DND-41 (cell line): ENCODE data around the gene UBE2D2.

Source experiments
- ATAC-seq: fragments of 200-7000 bp; cut with Tn5 transposase; 3 replicates; pipeline ENCODE4 v1.9.1; 2021; ENCODE audit warnings: low read depth; ENCODE audit not compliant: insufficient read depth
- DNase-seq: peaks from one replicate; pipeline ENCODE4 v3.0.0-alpha.2; 2020
- H2AFZ ChIP-seq: 2 replicates; pipeline ENCODE4 v1.6.0; 2012; ENCODE audit warnings: low read depth, low read length
- H3K27ac ChIP-seq: 2 replicates; pipeline ENCODE4 v1.5.1; 2012; ENCODE audit warnings: low read length, inconsistent platforms
- H3K27me3 ChIP-seq: fragments of 200-600 bp; sonication (generic); 2 replicates; pipeline ENCODE4 v1.6.0; 2012; ENCODE audit warnings: low read length, mild to moderate bottlenecking, inconsistent platforms; ENCODE audit not compliant: insufficient read depth, poor library complexity
- H3K36me3 ChIP-seq: 2 replicates; pipeline ENCODE4 v1.5.1; 2012; ENCODE audit warnings: low read length, inconsistent platforms; ENCODE audit not compliant: insufficient read depth
- H3K4me1 ChIP-seq: 2 replicates; pipeline ENCODE4 v1.5.1; 2012; ENCODE audit warnings: mild to moderate bottlenecking, low read length; ENCODE audit not compliant: insufficient read depth
- H3K4me2 ChIP-seq: 2 replicates; pipeline ENCODE4 v1.6.0; 2012; ENCODE audit warnings: mild to moderate bottlenecking, moderate library complexity, low read length, inconsistent platforms; ENCODE audit not compliant: insufficient read depth
- H3K4me3 ChIP-seq, 2 experiments: fragments of 200-600 bp in 1 of 2; shearing (Covaris generic) in 1 of 2; 2 replicates each; pipeline ENCODE4 v1.5.1; 2012 to 2016; ENCODE audit warnings: inconsistent platforms in 2 of 2, low read length in 2 of 2, mild to moderate bottlenecking in 2 of 2, low read depth in 1 of 2, moderate library complexity in 1 of 2
- H3K79me2 ChIP-seq: 2 replicates; pipeline ENCODE4 v1.6.0; 2012; ENCODE audit warnings: low read length, inconsistent platforms; ENCODE audit not compliant: insufficient read depth
- H3K9ac ChIP-seq: 2 replicates; pipeline ENCODE4 v1.6.0; 2012; ENCODE audit warnings: low read depth, mild to moderate bottlenecking, inconsistent platforms, low read length, moderate library complexity
- H3K9me3 ChIP-seq: 2 replicates; pipeline ENCODE4 v1.5.1; 2012; ENCODE audit warnings: low read length, moderate library complexity, mild to moderate bottlenecking, inconsistent platforms; ENCODE audit not compliant: insufficient read depth, severe bottlenecking
- H4K20me1 ChIP-seq: 2 replicates; pipeline ENCODE4 v1.6.0; 2012; ENCODE audit warnings: low read length; ENCODE audit not compliant: insufficient read depth
- EZH2 ChIP-seq: IDR thresholded peaks from 3 replicates; pipeline ENCODE4 v1.6.1; 2012; ENCODE audit warnings: borderline replicate concordance, low read depth, mild to moderate bottlenecking, moderate library complexity, low read length, inconsistent platforms; ENCODE audit not compliant: severe bottlenecking
- TF ChIP-seq, protein P1 (sequence below): IDR thresholded peaks from 2 replicates; pipeline ENCODE4 v1.5.1; 2012; ENCODE audit warnings: borderline replicate concordance, low read length, moderate library complexity, mild to moderate bottlenecking; ENCODE audit not compliant: poor library complexity, severe bottlenecking; ENCODE audit errors: extremely low read depth

UBE2D2 gene

DNA sequence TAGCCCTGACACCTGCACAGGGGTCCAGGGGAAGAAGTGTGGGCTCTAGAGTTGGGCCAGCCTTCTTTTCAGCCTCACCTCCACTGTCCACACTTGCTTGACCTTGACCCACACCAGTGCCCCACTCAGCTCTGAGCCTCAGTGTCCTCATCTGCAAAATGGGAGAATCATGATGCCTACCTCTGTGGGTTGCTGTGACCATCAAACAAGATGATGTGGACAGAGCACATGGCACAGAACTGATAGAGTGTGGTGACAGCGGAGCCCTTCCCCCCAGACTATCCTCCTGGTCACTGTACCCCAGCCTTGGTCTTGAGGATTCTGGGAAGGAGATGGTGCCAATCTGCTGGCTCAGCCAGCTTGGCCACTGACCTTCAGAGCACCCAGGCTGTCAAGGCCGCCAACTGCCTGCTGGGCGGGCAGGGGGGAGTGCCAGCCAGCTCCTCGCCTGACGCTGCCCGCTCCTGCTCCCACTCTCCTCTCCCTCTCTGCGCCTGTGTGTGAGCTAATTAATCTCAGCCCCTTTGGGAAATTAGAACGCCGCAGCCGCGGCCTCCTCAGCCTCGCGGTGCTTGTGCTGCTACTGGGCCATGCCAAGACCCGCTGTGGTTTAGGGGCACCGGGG is 103.7 kb downstream of the UBE2D2 start:
- Histone ChIP-seq H3K27me3 (no peaks in the 10 kb centered on the region), H3K4me2 (no peak overlapping the region), H2AFZ (no peak overlapping the region), H3K36me3 (peaks cover 8% of the 10 kb centered on the region), H3K9ac (no peak overlapping the region), H3K27ac (no peak overlapping the region), H3K9me3 (no peaks in the 10 kb centered on the region), H3K4me1 (peaks cover 38% of the 10 kb centered on the region), H4K20me1 (peaks cover 57% of the 10 kb centered on the region), H3K4me3 (no peak overlapping the region), H3K79me2 (peaks cover 98% of the 10 kb centered on the region)
- TF ChIP-seq, protein P1, sequence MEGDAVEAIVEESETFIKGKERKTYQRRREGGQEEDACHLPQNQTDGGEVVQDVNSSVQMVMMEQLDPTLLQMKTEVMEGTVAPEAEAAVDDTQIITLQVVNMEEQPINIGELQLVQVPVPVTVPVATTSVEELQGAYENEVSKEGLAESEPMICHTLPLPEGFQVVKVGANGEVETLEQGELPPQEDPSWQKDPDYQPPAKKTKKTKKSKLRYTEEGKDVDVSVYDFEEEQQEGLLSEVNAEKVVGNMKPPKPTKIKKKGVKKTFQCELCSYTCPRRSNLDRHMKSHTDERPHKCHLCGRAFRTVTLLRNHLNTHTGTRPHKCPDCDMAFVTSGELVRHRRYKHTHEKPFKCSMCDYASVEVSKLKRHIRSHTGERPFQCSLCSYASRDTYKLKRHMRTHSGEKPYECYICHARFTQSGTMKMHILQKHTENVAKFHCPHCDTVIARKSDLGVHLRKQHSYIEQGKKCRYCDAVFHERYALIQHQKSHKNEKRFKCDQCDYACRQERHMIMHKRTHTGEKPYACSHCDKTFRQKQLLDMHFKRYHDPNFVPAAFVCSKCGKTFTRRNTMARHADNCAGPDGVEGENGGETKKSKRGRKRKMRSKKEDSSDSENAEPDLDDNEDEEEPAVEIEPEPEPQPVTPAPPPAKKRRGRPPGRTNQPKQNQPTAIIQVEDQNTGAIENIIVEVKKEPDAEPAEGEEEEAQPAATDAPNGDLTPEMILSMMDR: no peak
- no peak for TF ChIP-seq EZH2
- no peak for ATAC-seq
- no peak for DNase-seq

DNA sequence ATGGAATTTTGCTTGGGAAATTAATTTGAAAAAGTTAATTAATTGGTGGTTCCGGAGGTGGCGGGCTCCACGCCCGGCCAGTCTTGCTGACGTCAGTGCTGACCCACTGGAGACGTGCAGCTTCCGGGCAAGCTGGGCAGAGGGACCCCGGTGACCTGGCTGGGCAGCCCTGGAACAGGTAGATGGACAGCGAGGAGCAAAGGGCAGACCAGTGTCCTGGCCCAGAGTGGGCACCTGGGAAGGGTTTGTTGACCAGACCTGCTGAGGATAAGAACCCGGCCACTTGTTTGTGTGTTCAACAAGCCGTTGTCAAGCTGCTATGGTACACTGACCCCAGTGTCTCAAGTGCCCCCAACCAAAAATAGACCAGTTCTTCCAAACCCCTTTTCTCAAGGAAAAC is 104.5 kb downstream of the UBE2D2 start:
- H3K27ac ChIP-seq: peak overlapping the region; percentile 33; the same call in 1 of the 2 replicates
- TF ChIP-seq EZH2: no peak
- TF ChIP-seq, protein P1: no peak
- H3K27me3 ChIP-seq: no peaks in the 10 kb centered on the region
- H3K9ac ChIP-seq: no peak overlapping the region
- no peak for ATAC-seq
- no peak overlapping the region for H3K4me3 ChIP-seq
- peaks cover 8% of the 10 kb centered on the region for H3K36me3 ChIP-seq
- DNase-seq: no peak
- no peak overlapping the region for H3K4me2 ChIP-seq
- no peaks in the 10 kb centered on the region for H3K9me3 ChIP-seq
- H4K20me1 ChIP-seq: peaks cover 50% of the 10 kb centered on the region
- H3K79me2 ChIP-seq: peaks cover 92% of the 10 kb centered on the region
- H3K4me1 ChIP-seq: peaks cover 45% of the 10 kb centered on the region
- no peak overlapping the region for H2AFZ ChIP-seq

DNA sequence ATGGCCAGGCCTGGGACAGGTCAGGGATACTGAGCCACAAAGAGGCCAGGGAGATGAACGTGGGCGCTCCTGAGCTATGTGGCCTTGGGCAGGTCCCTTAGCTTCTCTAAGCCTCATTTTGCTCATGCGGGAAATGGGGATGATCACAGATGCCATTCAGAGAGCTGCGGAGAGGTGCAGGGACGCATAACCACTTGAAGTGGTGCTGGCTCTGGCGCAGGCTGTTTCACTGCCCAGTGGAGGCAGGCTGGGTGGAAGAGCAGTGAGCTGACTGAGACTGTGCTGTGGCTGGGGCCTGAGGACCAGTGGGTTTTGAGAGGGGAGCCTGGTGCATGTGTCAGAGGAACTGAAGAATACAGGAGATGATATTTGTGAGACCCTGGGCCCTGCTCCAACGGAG is 105.4 kb downstream of the UBE2D2 start:
- H2AFZ ChIP-seq: no peak overlapping the region
- no peaks in the 10 kb centered on the region for H3K9me3 ChIP-seq
- peak overlapping the region; percentile 33 for H3K27ac ChIP-seq
- no peak overlapping the region for H3K4me3 ChIP-seq
- peaks cover 93% of the 10 kb centered on the region for H3K79me2 ChIP-seq
- peaks cover 45% of the 10 kb centered on the region for H4K20me1 ChIP-seq
- DNase-seq (no peak), ATAC-seq (no peak)
- no peak overlapping the region for H3K4me2 ChIP-seq
- TF ChIP-seq, protein P1: no peak
- no peak for TF ChIP-seq EZH2
- H3K4me1 ChIP-seq: peaks cover 55% of the 10 kb centered on the region
- H3K9ac ChIP-seq: no peak overlapping the region
- H3K27me3 ChIP-seq: no peaks in the 10 kb centered on the region
- H3K36me3 ChIP-seq: 0 out of 2 replicates have a peak, but pooled peaks cover 4% of the 10 kb centered on the region
